ENCODE results near the gene CEBPE.

Gene CEBPE

DNA sequence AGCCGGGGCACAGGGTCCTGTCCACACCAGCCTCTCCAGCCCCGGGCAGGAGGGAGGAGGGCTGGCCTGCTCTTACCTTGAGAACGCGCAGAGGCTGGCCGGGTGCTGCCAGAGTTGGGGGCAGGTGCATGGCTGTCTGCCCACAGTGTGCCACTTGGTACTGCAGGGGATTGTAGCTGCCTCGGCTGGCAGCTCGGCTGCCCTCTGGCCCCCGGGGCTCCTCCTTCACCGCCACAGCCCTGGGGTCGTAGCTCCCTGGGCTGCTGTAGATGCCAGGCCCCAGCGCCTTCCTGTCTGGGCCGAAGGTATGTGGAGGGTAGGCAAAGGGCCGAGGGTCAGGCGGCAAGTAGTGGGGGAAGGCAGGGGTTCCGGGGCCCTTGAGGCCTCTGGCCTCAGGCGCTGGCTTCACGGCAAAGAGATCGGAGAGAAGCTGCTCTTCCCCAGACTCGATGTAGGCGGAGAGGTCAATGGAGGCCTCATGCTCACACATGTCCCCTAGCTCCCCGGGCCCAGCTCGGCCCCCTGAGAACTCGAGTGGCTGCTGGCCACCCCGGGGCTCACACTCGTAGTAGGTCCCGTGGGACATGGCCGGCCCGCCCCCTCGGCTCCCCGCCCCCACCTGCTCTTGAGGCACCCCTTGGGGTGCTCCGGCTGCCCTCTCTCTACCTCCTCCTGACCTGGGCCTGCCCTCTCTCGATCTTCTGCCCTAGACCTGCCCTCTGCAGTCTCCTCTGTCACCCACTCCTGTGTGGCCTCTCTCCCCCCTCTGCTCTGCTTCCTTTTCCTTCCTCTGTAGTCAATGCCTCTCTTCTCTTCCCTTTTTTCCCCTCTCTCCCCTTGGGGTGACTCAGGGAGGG lies at the start of gene CEBPE:
Gene CEBPE (minus strand): TSS at position 750 of the 857 bp plus-strand sequence. CDS start 164 bp downstream, at position 586.
- no peak for DNase-seq

DNA sequence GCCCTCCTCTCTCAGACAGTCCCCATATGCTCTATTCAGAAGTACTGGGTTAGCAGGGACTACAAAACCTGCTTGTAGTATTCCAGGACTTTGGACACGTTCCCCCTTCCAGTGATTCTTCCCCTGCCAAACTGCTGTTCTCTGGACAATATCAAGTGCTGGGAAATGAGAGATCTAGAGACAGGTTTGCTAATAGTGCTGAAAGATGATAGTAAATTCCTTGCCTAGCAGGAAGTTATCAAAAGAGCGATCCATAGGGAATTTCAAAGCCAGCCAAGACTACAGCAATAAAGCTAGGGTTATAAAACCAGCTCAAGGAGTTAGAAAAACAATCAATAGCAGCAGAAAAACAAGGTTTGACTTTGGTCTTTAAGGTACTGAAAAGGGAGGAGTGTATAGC lies 49.2 kb upstream of the CEBPE start:
- DNase-seq: no peak

GRCh38 chr14:23167116-23167847 lies 48.2 kb upstream of the CEBPE start:
- no peak for DNase-seq

DNA sequence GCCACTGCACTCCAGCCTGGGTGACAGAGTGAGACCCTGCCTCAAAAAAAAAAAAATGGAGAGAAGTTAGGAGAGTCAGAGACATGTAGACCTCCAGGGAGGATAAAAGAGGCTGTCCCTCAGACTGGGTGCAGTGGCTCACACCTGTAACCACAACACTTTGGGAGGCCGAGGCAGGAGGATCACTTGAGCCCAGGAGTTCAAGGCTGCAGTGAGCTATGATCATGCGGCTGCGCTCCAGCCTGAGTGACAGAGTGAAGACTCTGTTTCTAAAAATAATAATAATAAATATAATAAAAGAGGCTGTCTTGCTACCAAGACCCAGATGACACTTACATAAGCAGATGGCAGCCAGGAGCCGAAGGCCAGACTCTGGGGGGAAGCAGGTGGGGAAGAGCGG lies 45.9 kb upstream of the CEBPE start:
- no peak for DNase-seq

GRCh38 chr14:23164250-23164649 lies 45.2 kb upstream of the CEBPE start:
- no peak for DNase-seq

DNA sequence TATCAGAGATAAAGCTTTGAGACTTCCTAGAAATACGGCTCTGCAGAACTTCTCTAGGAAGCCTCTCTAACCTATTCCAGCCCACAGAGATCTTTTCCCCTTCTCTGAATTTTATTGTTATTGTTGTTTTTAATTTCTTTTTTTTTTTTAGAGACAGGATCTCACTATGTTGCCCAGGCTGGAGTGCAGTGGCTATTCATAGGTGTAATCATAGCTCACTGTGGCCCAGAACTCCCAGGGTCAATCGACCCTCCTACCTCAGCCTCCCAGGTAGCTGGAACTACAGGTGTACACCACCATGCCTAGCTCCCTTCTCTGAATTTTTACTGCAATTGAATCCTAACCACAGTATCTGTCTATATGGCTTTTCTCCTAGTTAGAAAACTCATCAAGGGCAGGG lies 44.8 kb upstream of the CEBPE start:
- DNase-seq: no peak

- DNase-seq: no peak
Observed at GRCh38 chr14:23162800-23163199, 43.7 kb upstream of the CEBPE start.

DNA sequence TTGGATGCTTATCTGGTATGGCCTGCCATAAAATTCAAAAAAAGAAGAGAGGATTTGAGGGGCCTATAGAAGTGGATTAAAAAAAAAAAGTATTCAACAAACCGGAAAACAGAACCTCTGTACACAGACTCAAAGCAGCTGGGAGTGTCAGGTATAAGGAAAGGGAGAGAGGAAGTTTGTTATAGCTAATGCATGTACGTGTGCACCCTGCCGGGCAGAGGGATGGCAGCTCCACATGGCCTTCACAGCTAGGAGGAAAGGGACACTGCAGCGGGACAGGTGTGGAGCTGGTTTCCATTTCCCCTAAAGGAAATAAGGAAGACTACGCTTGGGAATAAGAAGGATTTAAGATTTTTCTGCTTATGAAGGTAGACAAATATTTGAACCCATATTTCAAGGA lies 43.0 kb upstream of the CEBPE start:
- DNase-seq: no peak

GRCh38 chr14:23160924-23161522 lies 42.0 kb upstream of the CEBPE start:
- no peak for DNase-seq

GRCh38 chr14:23159532-23159931 lies 40.5 kb upstream of the CEBPE start:
- no peak for DNase-seq

DNA sequence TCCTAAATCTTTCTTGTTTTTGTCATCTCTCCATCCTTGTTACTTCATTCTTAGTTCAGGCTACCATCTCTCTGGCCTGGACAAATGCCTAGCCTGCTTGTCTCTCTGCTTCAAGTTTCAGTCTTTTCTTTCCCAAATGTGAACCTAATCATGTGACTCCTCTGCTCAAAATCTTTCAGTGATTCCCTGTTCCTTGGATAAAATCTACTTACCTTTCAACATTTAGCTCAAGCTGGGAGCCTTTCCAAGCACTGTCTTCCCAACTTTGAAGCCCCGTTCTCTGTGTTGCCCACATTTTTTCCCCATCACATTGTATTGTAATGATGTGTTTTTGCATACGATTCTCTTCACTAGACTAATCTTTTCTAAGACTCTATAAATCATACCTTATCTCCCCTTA lies 39.7 kb upstream of the CEBPE start:
- DNase-seq: no peak

DNA sequence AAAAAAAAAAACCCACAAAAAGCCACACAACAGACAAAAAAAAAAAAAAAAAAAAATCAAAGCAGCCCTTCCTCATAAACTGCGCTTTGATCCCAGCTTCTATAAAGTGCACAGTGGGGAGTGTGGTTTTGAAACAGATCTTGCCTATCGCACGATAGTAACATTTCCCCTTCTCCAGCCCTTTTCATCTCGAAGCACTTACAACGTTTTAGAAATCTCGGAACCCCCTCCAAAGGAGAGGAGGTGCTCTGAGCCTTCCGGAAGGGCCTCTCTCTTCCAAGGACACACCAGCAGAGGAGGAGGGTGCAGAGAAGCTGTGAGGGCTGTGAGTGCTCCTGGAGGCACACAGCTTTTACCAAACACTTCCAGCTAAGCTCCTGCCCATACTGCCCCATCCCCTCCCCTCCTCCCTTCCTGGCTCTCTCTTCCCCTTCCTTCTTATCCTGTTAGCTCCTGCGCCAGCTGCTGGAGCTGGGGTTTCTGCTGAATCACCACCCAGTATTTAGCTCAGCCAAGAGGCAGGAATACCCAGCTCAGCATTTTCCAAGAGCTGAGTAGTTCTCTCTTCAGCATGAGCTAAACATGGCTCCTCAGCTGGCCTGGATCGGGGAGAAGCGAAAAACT lies 36.0 kb upstream of the CEBPE start:
- no peak for DNase-seq

DNA sequence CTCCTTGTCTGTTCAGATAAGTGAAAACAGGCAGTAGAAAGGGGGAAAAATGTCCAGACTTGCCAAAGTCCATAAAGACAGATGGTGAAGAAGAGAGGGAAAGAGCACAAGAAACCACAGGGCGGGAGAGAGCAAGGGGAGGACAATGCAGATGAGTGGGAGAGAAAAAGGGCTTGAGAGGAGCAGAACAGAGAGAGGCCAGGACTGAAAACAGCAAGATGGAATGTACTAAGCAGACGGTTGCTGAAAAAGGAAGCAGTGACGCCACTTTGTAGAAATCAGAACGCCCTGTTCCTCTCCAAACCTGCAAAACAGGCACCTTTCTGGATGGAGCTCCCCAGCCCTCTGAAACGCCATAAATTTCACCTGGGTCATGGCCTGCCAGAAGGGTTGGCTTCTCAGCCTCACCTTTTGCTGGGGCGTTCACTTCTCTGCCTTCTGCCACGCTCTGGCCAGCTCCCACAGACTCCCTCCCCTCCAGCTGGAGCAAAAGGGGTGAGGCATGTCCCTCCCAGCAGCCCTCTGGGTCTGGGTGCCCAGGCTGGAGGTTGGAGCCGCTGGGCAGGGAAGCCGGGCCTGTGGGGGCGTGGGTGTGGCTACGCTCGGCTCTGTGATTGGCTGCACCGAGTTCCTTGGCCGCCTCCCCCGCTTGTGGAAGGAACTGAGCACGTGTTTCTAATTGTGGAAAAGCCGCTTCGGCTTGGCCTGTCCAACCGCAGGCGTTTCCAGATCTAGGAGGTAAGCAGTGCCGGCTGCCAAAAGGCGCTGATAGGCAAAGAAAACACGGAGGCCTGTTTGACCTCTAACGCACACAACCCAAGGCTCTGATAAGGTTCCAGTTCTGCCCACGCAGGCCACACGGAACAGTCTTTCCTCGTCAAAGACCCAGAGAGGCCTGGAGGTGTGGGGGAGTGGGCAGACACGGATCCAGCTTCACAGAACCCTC lies 35.1 kb upstream of the CEBPE start:
- DNase-seq: no peak

GRCh38 chr14:23151342-23151741 lies 32.3 kb upstream of the CEBPE start:
- no peak for DNase-seq

- DNase-seq: no peak
Observed at GRCh38 chr14:23149745-23150144, 30.7 kb upstream of the CEBPE start.

DNA sequence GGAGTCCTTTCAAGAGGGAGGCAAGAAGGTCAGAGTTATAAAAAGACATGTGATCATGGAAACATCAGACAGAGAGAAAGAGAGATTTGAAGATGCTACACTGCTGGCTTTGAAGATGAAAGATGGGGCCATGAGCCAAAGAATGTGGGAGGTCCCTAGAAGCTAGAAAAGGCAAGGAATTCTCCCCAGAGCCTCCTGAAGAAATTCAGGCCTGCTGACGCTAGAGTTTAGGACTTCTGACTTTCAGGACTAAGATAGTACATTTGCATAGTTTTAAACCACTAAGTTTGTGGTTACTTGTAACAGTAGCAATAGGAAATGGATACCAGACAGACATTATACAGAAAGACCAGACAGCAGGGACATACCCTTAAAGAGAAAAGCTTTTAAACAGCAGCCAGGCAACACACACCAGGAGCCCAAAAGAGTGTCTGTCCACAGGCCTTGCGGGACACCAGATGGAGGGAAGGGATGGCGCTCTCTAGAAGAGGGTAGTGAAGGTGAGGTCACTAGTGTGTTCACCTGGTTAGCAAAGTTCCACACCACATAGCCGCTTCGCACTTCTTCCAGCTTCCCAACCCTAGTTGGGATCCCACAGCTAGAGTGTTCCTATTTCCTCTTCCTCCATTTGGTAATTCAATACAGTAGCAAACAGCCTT lies 29.7 kb upstream of the CEBPE start:
- no peak for DNase-seq

DNA sequence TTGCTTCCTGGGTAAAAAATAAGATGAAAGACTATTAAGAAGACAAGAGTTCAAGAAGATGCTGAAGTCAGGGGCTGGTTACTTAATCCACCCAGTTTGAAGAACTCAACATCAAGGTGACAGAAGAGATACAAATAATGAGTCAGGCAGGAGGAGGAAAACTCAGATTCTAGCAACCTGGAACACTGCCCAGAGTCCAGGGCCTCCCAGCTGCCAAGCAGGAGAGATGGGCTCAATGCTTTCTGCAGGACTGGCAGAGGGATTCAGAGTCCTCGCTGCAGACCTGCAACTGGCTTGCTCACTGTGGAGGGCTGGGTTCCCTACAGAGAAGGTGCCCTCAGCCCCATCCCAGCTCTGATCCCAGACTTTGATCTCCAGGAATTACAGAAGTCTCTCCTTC lies 28.6 kb upstream of the CEBPE start:
- DNase-seq: no peak

DNA sequence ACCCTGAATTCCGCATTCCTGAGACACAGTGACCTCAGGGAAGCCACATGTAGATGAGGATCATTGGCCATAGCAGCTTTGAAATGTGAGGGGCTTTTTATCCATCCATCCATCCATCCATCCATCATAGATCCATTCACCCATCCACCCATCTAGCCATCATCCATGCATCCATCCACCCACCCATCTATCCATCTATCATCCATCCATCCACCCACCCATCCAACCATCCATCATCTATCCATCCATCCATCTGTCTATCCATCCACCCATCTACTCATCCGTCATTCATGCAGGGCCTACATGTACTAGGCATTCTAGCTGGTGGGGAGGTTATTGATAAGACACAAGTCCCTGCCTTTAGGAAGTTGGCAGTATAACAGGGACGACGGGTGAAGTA lies 27.9 kb upstream of the CEBPE start:
- no peak for DNase-seq

DNA sequence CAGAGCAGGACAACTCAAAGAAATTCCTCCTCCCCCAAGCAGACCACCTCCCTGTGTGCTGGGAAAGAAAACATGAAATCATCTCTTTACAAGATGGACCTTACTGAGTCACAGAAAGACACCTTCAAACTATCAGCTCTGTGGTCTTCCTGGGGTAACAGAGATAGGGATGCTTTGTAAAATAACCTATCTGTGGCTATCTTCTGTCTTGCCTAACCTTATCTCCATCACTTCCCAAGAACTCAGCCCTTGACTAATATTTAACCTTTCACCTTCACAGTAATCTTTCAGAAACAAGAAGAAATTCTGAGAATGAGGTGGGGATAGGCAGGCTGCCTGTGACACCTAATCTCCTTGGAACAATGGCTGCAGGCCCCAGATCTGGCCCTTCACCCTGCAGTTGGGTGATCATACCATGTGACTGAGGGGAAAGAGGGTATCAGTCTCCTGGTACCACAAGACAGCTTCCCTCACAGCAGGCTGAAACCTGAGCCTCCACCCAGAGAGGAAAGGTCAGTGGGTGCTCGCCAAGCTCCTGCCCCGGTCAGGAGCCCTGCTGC lies 27.4 kb upstream of the CEBPE start:
- no peak for DNase-seq

DNA sequence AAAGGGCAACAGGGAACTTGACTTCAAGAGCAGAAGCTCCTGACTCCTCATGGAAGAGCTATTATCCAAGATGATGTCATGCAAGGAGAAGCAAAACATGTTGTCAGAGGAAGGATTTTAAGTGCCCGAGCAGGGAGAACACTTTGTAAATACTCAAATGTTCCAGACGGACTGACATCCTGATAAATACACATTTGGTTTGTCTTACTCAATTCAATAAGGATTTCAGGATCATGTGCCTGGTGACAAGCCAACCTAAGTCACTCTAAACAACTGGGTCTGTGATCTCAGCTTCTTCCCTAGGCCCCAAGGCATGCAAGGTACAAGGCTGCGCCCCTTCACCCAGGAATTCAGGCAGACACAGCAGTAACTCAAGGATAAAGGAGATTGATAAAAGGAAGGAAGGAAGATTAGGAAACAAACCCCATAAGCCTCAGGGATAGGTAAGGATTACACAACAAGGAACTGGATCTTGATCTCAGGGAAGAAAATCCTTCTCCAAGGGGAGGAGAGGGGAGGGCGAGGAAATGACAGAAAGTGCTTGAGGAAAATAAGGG lies 26.8 kb upstream of the CEBPE start:
- DNase-seq: no peak

- DNase-seq: no peak
Observed at GRCh38 chr14:23143911-23144310, 24.9 kb upstream of the CEBPE start.

All from activated CD4-positive, CD25-positive, alpha-beta regulatory T cell treated with anti-CD3 and anti-CD28 coated beads, Interleukin-2, amount 50 U/mL, for 72 hours (primary cell).